SK-N-SH treated with all-trans-retinoic acid at 6 μM for 48 hours (cell line): ENCODE data around the gene PCDHGA7.

Source experiments
- ATAC-seq: fragments of 200-7000 bp; cut with Tn5 transposase; 3 replicates; pipeline ENCODE4 v1.9.1; 2020; ENCODE audit warnings: mild to moderate bottlenecking, moderate library complexity
- ARNTL ChIP-seq: fragments of 450-650 bp; formaldehyde crosslinking; IDR thresholded peaks from 2 replicates; pipeline ENCODE4 v1.5.0; 2020; ENCODE audit warnings: low read depth, mild to moderate bottlenecking, moderate library complexity, borderline replicate concordance
- BACH2 ChIP-seq: fragments of 250-450 bp; sonication (Bioruptor Pico); IDR thresholded peaks from 2 replicates; pipeline ENCODE4 v1.9.0; 2021; ENCODE audit warnings: mild to moderate bottlenecking, borderline replicate concordance
- CSDC2 ChIP-seq: fragments of 250-450 bp; sonication (Bioruptor Pico); IDR thresholded peaks from 2 replicates; pipeline ENCODE4 v1.5.0; 2020; ENCODE audit warnings: mild to moderate bottlenecking, moderate library complexity
- ESRRG ChIP-seq: fragments of 250-450 bp; sonication (Bioruptor Pico); IDR thresholded peaks from 2 replicates; pipeline ENCODE4 v1.6.1; 2021; ENCODE audit warnings: mild to moderate bottlenecking
- GLIS3 ChIP-seq: fragments of 250-450 bp; sonication (Bioruptor Pico); IDR thresholded peaks from 2 replicates; pipeline ENCODE4 v1.5.0; 2020; ENCODE audit warnings: mild to moderate bottlenecking, moderate library complexity
- ISL1 ChIP-seq: fragments of 250-450 bp; sonication (Bioruptor Pico); IDR thresholded peaks from 2 replicates; pipeline ENCODE4 v2.1.2; 2022; ENCODE audit warnings: mild to moderate bottlenecking, moderate library complexity
- OSR1 ChIP-seq: fragments of 250-450 bp; sonication (Bioruptor Pico); IDR thresholded peaks from 2 replicates; pipeline ENCODE4 v1.8.0; 2022; ENCODE audit warnings: moderate library complexity, mild to moderate bottlenecking, inconsistent platforms
- PPARA ChIP-seq: fragments of 250-450 bp; sonication (Bioruptor Pico); IDR thresholded peaks from 2 replicates; pipeline ENCODE4 v1.5.0; 2020; ENCODE audit warnings: mild to moderate bottlenecking, borderline replicate concordance
- RARB ChIP-seq: fragments of 250-450 bp; sonication (Bioruptor Pico); IDR thresholded peaks from 2 replicates; pipeline ENCODE4 v1.8.0; 2021; ENCODE audit warnings: mild to moderate bottlenecking, moderate library complexity
- SNAI2 ChIP-seq: fragments of 250-450 bp; sonication (Bioruptor Pico); IDR thresholded peaks from 2 replicates; pipeline ENCODE4 v1.5.0; 2020; ENCODE audit warnings: mild to moderate bottlenecking, moderate library complexity
- TCF4 ChIP-seq: fragments of 250-450 bp; sonication (Bioruptor Pico); IDR thresholded peaks from 2 replicates; pipeline ENCODE4 v1.8.0; 2021; ENCODE audit warnings: mild to moderate bottlenecking, moderate library complexity, borderline replicate concordance
- TOX ChIP-seq: fragments of 250-450 bp; sonication (Bioruptor Pico); IDR thresholded peaks from 2 replicates; pipeline ENCODE4 v1.8.0; 2021; ENCODE audit warnings: mild to moderate bottlenecking, moderate library complexity, borderline replicate concordance
- ZFP30 ChIP-seq: fragments of 450-650 bp; formaldehyde crosslinking; IDR thresholded peaks from 2 replicates; pipeline ENCODE4 v1.5.0; 2022; ENCODE audit warnings: mild to moderate bottlenecking, moderate library complexity
- ZNF565 ChIP-seq: fragments of 450-650 bp; formaldehyde crosslinking; conservative IDR thresholded peaks from 2 replicates; pipeline ENCODE4 v1.5.0; 2020; ENCODE audit warnings: low read depth, mild to moderate bottlenecking, moderate library complexity
- ZNF8 ChIP-seq: fragments of 450-650 bp; formaldehyde crosslinking; IDR thresholded peaks from 2 replicates; pipeline ENCODE4 v1.5.0; 2020; ENCODE audit warnings: mild to moderate bottlenecking, moderate library complexity
- TF ChIP-seq, protein P1 (sequence below): fragments of 250-450 bp; sonication (Bioruptor Pico); IDR thresholded peaks from 2 replicates; pipeline ENCODE4 v1.5.0; 2020; ENCODE audit warnings: mild to moderate bottlenecking, moderate library complexity
- TF ChIP-seq, protein P2 (sequence below): fragments of 250-450 bp; sonication (Bioruptor Pico); IDR thresholded peaks from 2 replicates; pipeline ENCODE4 v1.5.1; 2021; ENCODE audit warnings: mild to moderate bottlenecking, moderate library complexity
- TF ChIP-seq, protein P3 (sequence below): fragments of 250-450 bp; sonication (Bioruptor Pico); IDR thresholded peaks from 2 replicates; pipeline ENCODE4 v1.8.0; 2020; ENCODE audit warnings: mild to moderate bottlenecking, moderate library complexity, borderline replicate concordance
- TF ChIP-seq, protein P4 (sequence below): fragments of 250-450 bp; sonication (Bioruptor Pico); IDR thresholded peaks from 2 replicates; pipeline ENCODE4 v1.8.0; 2021; ENCODE audit warnings: low read depth, mild to moderate bottlenecking, moderate library complexity, borderline replicate concordance
- TF ChIP-seq, protein P5 (sequence below): fragments of 250-450 bp; sonication (Bioruptor Pico); IDR thresholded peaks from 2 replicates; pipeline ENCODE4 v1.5.1; 2020; ENCODE audit warnings: low read depth, mild to moderate bottlenecking, moderate library complexity

PCDHGA7 gene

DNA sequence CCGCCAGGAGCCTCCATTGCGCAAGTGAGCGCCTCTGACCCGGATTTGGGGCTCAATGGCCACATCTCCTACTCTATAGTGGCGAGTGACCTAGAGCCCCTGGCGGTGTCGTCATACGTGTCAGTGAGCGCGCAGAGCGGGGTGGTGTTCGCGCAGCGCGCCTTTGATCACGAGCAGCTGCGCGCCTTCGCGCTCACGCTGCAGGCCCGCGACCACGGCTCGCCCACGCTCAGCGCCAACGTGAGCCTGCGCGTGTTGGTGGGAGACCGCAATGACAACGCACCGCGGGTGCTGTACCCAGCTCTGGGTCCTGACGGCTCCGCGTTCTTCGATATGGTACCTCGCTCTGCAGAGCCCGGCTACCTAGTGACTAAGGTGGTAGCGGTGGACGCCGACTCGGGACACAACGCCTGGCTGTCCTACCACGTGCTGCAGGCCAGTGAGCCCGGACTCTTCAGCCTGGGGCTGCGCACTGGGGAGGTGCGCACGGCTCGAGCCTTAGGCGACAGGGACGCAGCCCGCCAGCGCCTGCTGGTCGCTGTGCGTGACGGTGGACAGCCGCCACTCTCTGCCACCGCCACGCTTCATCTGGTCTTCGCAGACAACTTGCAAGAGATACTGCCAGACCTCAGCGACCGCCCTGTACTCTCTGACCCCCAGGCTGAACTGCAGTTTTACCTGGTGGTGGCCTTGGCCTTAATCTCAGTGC is 27.2 kb downstream of the PCDHGA7 start:
- ATAC-seq: no peak
- TF ChIP-seq ZNF8 (no peak), ZFP30 (CRISPR knock-in tag) (no peak), BACH2 (CRISPR knock-in tag) (no peak), ESRRG (CRISPR knock-in tag) (no peak), RARB (CRISPR knock-in tag) (no peak), CSDC2 (CRISPR knock-in tag) (no peak), ISL1 (CRISPR knock-in tag) (no peak), OSR1 (CRISPR knock-in tag) (no peak), TCF4 (no peak), PPARA (no peak), SNAI2 (CRISPR knock-in tag) (no peak), ARNTL (CRISPR knock-in tag) (no peak)
- TF ChIP-seq, protein P1, sequence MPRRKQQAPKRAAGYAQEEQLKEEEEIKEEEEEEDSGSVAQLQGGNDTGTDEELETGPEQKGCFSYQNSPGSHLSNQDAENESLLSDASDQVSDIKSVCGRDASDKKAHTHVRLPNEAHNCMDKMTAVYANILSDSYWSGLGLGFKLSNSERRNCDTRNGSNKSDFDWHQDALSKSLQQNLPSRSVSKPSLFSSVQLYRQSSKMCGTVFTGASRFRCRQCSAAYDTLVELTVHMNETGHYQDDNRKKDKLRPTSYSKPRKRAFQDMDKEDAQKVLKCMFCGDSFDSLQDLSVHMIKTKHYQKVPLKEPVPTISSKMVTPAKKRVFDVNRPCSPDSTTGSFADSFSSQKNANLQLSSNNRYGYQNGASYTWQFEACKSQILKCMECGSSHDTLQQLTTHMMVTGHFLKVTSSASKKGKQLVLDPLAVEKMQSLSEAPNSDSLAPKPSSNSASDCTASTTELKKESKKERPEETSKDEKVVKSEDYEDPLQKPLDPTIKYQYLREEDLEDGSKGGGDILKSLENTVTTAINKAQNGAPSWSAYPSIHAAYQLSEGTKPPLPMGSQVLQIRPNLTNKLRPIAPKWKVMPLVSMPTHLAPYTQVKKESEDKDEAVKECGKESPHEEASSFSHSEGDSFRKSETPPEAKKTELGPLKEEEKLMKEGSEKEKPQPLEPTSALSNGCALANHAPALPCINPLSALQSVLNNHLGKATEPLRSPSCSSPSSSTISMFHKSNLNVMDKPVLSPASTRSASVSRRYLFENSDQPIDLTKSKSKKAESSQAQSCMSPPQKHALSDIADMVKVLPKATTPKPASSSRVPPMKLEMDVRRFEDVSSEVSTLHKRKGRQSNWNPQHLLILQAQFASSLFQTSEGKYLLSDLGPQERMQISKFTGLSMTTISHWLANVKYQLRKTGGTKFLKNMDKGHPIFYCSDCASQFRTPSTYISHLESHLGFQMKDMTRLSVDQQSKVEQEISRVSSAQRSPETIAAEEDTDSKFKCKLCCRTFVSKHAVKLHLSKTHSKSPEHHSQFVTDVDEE (CRISPR knock-in tag): no peak
- TF ChIP-seq, protein P2, sequence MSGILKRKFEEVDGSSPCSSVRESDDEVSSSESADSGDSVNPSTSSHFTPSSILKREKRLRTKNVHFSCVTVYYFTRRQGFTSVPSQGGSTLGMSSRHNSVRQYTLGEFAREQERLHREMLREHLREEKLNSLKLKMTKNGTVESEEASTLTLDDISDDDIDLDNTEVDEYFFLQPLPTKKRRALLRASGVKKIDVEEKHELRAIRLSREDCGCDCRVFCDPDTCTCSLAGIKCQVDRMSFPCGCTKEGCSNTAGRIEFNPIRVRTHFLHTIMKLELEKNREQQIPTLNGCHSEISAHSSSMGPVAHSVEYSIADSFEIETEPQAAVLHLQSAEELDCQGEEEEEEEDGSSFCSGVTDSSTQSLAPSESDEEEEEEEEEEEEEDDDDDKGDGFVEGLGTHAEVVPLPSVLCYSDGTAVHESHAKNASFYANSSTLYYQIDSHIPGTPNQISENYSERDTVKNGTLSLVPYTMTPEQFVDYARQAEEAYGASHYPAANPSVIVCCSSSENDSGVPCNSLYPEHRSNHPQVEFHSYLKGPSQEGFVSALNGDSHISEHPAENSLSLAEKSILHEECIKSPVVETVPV (CRISPR knock-in tag): no peak

DNA sequence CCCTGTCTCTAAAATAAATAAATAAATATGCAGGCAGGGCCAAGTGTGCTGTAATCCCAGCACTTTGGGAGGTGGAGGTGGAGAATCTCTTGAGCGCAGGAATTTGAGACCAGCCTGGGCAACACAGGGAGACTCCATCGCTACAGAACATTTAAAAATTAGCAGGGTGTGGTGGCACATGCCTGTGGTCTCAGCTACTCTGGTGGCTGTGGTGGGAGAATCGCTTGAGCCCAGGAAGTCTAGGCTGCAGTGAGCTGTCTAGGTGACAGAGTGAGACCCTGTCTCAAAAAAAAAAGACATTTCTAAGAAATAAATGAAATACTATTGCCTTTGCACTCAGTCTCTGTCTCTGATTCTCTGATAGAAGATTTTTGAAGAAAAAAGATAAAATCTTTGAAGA is 29.0 kb downstream of the PCDHGA7 start:
- no peak for ATAC-seq
- TF ChIP-seq, protein P3, sequence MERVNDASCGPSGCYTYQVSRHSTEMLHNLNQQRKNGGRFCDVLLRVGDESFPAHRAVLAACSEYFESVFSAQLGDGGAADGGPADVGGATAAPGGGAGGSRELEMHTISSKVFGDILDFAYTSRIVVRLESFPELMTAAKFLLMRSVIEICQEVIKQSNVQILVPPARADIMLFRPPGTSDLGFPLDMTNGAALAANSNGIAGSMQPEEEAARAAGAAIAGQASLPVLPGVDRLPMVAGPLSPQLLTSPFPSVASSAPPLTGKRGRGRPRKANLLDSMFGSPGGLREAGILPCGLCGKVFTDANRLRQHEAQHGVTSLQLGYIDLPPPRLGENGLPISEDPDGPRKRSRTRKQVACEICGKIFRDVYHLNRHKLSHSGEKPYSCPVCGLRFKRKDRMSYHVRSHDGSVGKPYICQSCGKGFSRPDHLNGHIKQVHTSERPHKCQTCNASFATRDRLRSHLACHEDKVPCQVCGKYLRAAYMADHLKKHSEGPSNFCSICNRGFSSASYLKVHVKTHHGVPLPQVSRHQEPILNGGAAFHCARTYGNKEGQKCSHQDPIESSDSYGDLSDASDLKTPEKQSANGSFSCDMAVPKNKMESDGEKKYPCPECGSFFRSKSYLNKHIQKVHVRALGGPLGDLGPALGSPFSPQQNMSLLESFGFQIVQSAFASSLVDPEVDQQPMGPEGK (CRISPR knock-in tag): no peak
- TF ChIP-seq TCF4: no peak
- TF ChIP-seq, protein P4, sequence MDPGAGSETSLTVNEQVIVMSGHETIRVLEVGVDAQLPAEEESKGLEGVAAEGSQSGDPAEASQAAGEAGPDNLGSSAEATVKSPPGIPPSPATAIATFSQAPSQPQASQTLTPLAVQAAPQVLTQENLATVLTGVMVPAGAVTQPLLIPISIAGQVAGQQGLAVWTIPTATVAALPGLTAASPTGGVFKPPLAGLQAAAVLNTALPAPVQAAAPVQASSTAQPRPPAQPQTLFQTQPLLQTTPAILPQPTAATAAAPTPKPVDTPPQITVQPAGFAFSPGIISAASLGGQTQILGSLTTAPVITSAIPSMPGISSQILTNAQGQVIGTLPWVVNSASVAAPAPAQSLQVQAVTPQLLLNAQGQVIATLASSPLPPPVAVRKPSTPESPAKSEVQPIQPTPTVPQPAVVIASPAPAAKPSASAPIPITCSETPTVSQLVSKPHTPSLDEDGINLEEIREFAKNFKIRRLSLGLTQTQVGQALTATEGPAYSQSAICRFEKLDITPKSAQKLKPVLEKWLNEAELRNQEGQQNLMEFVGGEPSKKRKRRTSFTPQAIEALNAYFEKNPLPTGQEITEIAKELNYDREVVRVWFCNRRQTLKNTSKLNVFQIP (CRISPR knock-in tag): no peak
- TF ChIP-seq PPARA: no peak
- TF ChIP-seq, all 23 proteins: peak for 0

DNA sequence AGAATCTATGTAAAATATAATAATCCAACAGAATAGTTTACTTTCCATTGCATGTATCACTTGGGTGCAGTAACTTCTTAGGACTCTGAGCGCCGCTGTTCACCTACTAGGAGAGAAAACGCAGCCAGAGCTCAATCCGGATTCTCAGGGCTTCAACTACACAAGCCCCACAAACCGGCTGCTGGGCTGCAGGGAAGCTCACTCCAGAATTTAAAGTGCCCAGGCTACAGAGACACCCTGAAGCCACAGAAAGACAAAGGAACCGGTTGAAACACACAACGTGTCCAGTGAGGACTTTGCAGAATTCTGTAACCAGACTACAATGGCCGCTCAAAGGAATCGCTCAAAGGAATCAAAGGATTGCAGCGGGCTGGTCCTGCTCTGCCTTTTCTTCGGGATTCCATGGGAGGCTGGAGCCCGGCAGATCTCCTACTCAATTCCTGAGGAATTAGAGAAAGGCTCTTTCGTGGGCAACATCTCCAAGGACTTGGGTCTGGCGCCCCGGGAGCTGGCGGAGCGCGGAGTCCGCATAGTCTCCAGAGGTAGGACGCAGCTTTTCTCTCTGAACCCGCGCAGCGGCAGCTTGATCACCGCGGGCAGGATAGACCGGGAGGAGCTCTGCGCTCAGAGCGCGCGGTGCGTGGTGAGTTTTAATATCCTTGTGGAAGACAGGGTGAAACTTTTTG is 30.5 kb downstream of the PCDHGA7 start, which contains the start of gene PCDHGA10:
PCDHGA10 (plus strand) TSS at position 134 of the 686 bp plus-strand sequence; CDS start at position 323, 189 bp downstream.
- ATAC-seq: peak; percentile 61
- TF ChIP-seq ZNF8 (no peak), OSR1 (CRISPR knock-in tag) (no peak), RARB (CRISPR knock-in tag) (no peak), ZNF565 (no peak), GLIS3 (CRISPR knock-in tag) (no peak), PPARA (no peak), BACH2 (CRISPR knock-in tag) (no peak), ZFP30 (CRISPR knock-in tag) (no peak), TCF4 (no peak), CSDC2 (CRISPR knock-in tag) (no peak), TOX (no peak)
- TF ChIP-seq, protein P5, sequence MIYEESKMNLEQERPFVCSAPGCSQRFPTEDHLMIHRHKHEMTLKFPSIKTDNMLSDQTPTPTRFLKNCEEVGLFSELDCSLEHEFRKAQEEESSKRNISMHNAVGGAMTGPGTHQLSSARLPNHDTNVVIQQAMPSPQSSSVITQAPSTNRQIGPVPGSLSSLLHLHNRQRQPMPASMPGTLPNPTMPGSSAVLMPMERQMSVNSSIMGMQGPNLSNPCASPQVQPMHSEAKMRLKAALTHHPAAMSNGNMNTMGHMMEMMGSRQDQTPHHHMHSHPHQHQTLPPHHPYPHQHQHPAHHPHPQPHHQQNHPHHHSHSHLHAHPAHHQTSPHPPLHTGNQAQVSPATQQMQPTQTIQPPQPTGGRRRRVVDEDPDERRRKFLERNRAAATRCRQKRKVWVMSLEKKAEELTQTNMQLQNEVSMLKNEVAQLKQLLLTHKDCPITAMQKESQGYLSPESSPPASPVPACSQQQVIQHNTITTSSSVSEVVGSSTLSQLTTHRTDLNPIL (CRISPR knock-in tag): no peak
- TF ChIP-seq, protein P3 (CRISPR knock-in tag): no peak
- TF ChIP-seq, protein P4 (CRISPR knock-in tag): no peak
- TF ChIP-seq, all 23 proteins: peak for 0
